Subcutaneous abdominal adipose tissue (tissue), 5 donors: ENCODE results near the gene CCDC18.
A peak's percentile ranks its signal among the peaks of the same experiment; 100 is the strongest.
"Not testable (repeated sequence)": the region's sequence is repeated elsewhere in the genome, so short reads cannot be mapped to it uniquely, and the experiment has no call there.

Experiments used
- H3K27ac ChIP-seq: one replicate; pipeline ENCODE4 v1.7.0; 2013; ENCODE audit warnings: low read depth, mild to moderate bottlenecking, inconsistent platforms, low read length, moderate library complexity
- H3K27me3 ChIP-seq, 5 donors: one replicate each; pipeline ENCODE4 v1.7.0; 2013; ENCODE audit warnings: low read length in 5 of 5, inconsistent platforms in 1 of 5; ENCODE audit not compliant: control insufficient read depth in 5 of 5, insufficient read depth in 4 of 5
- H3K36me3 ChIP-seq, 5 donors: one replicate each; pipeline ENCODE4 v1.7.0; 2013; ENCODE audit warnings: low read length in 5 of 5; ENCODE audit not compliant: control insufficient read depth in 5 of 5, insufficient read depth in 5 of 5
- H3K4me1 ChIP-seq, 5 donors: one replicate each; pipeline ENCODE4 v1.7.0; 2013; ENCODE audit warnings: low read length in 5 of 5, mild to moderate bottlenecking in 3 of 5, moderate library complexity in 1 of 5; ENCODE audit not compliant: control insufficient read depth in 5 of 5, insufficient read depth in 5 of 5
- H3K4me3 ChIP-seq, 5 donors: one replicate each; pipeline ENCODE4 v1.7.0; 2013; ENCODE audit warnings: low read length in 5 of 5, low read depth in 1 of 5
- H3K9ac ChIP-seq, 5 donors: one replicate each; pipeline ENCODE4 v1.7.0; 2013; ENCODE audit warnings: low read length in 5 of 5, mild to moderate bottlenecking in 4 of 5, moderate library complexity in 3 of 5
- H3K9me3 ChIP-seq, 5 donors: one replicate each; pipeline ENCODE4 v1.7.0; 2013; ENCODE audit warnings: low read length in 5 of 5; ENCODE audit not compliant: control insufficient read depth in 5 of 5
- donor health status: healthy.
- donor health status: healthy.
- donor health status: healthy.
- donor health status: healthy.
- donor health status: healthy.

Gene CCDC18

GRCh38 chr1:93277530-93277929 lies 97.0 kb downstream of the CCDC18 start:
- not testable (repeated sequence) for H3K4me1 ChIP-seq, H3K9me3 ChIP-seq, H3K4me3 ChIP-seq, H3K36me3 ChIP-seq, H3K27ac ChIP-seq, H3K27me3 ChIP-seq, H3K9ac ChIP-seq

- Histone ChIP-seq H3K27me3 (no peaks in the 10 kb centered on the region), H3K9me3 (peaks cover 0 to 6% (median 3%) of the 10 kb centered on the region in 5 donors), H3K4me1 (no peaks in the 10 kb centered on the region), H3K4me3 (no peak overlapping the region), H3K27ac (no peak overlapping the region), H3K36me3 (peaks cover 3 to 6% (median 4%) of the 10 kb centered on the region in 5 donors), H3K9ac (peak overlapping the region in 1 of 5 donors; percentile 20)
Measured at GRCh38 chr1:93283496-93283895, 103.0 kb downstream of the CCDC18 start.

DNA sequence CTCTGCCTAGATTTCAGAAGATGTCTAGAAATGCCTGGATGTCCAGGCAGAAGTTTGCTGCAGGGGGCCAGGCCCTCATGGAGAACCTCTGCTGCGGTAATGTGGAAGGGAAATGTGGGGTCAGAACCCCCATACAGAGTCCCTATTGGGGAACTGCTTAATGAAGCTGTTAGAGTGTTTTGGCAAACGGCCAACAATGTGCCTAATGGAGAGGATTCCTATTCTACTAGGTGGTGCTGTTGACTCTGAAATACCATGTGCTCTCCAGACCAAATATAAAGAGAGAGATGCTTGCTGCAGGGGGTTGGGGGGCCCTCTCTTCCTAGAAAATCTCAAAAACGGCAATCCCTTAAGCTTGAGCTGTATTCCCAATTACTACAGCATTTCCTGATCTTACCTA lies 108.0 kb downstream of the CCDC18 start:
- H3K4me3 ChIP-seq = no peak overlapping the region

GRCh38 chr1:93296555-93297154 lies 116.1 kb downstream of the CCDC18 start:
- no peak overlapping the region for H3K27ac ChIP-seq
- no peak overlapping the region for H3K9ac ChIP-seq

More for the DNA sequence above, 108.0 kb downstream of the CCDC18 start:
- no peak overlapping the region for H3K9ac ChIP-seq
- H3K4me1 ChIP-seq = no peaks in the 10 kb centered on the region
- no peaks in the 10 kb centered on the region for H3K27me3 ChIP-seq
- H3K27ac ChIP-seq = no peak overlapping the region
- peaks cover 0 to 13% (median 9%) of the 10 kb centered on the region in 5 donors for H3K36me3 ChIP-seq
- H3K9me3 ChIP-seq = no peaks in the 10 kb centered on the region

GRCh38 chr1:93301131-93301530 lies 120.6 kb downstream of the CCDC18 start:
- Histone ChIP-seq H3K27ac (no peak overlapping the region), H3K36me3 (peaks cover 0 to 3% (median 0%) of the 10 kb centered on the region in 5 donors), H3K9me3 (no peaks in the 10 kb centered on the region), H3K9ac (no peak overlapping the region), H3K27me3 (no peaks in the 10 kb centered on the region), H3K4me1 (peaks cover 0 to 3% (median 0%) of the 10 kb centered on the region in 5 donors), H3K4me3 (no peak overlapping the region)

More at GRCh38 chr1:93296555-93297154, 116.1 kb downstream of the CCDC18 start:
- no peaks in the 10 kb centered on the region for H3K4me1 ChIP-seq
- H3K36me3 ChIP-seq = peaks cover 0 to 3% (median 0%) of the 10 kb centered on the region in 5 donors
- H3K4me3 ChIP-seq = no peak overlapping the region
- no peaks in the 10 kb centered on the region for H3K9me3 ChIP-seq
- no peaks in the 10 kb centered on the region for H3K27me3 ChIP-seq

DNA sequence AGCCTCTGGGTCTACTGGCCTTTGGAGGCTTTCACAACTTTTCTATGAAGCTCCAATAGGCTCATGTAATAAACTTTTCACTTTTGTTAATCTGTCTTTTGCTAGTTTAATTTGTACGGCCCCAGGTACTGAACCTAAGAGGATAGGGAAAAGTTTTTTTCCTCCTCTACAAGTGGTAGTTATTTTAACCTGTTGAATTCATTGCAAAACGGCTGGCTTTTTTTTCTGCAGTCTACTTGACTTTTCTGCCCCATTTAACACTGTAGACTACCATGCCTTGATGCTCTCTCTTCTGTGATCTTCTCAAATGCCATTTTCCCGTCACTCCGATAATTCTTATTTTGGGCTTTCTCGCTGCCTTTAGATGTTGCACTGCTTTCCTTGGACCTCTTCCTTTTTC lies 121.6 kb downstream of the CCDC18 start:
- Histone ChIP-seq H3K9ac (no peak overlapping the region), H3K4me1 (peaks cover 0 to 3% (median 0%) of the 10 kb centered on the region in 5 donors), H3K36me3 (peaks cover 0 to 3% (median 0%) of the 10 kb centered on the region in 5 donors), H3K27ac (no peak overlapping the region), H3K4me3 (no peak overlapping the region), H3K9me3 (no peaks in the 10 kb centered on the region), H3K27me3 (no peaks in the 10 kb centered on the region)

- Histone ChIP-seq H3K9me3 (no peaks in the 10 kb centered on the region), H3K27me3 (no peaks in the 10 kb centered on the region), H3K4me3 (no peak overlapping the region), H3K4me1 (peaks cover 0 to 3% (median 0%) of the 10 kb centered on the region in 5 donors), H3K9ac (no peak overlapping the region), H3K36me3 (peaks cover 0 to 10% (median 0%) of the 10 kb centered on the region in 5 donors), H3K27ac (no peak overlapping the region)
Measured at GRCh38 chr1:93304716-93305138, 124.2 kb downstream of the CCDC18 start.

GRCh38 chr1:93306920-93307319 lies 126.4 kb downstream of the CCDC18 start:
- no peaks in the 10 kb centered on the region for H3K27me3 ChIP-seq
- H3K27ac ChIP-seq = no peak overlapping the region
- H3K4me1 ChIP-seq = peaks cover 0 to 3% (median 0%) of the 10 kb centered on the region in 5 donors
- H3K4me3 ChIP-seq = no peak overlapping the region
- peaks cover 0 to 10% (median 0%) of the 10 kb centered on the region in 5 donors for H3K36me3 ChIP-seq
- no peaks in the 10 kb centered on the region for H3K9me3 ChIP-seq
- H3K9ac ChIP-seq = peak overlapping the region in 1 of 5 donors; percentile 51

- Histone ChIP-seq H3K9ac (no peak overlapping the region), H3K27me3 (no peaks in the 10 kb centered on the region), H3K36me3 (peaks cover 0 to 6% (median 0%) of the 10 kb centered on the region in 5 donors), H3K9me3 (no peaks in the 10 kb centered on the region), H3K4me1 (no peaks in the 10 kb centered on the region), H3K4me3 (no peak overlapping the region), H3K27ac (no peak overlapping the region)
Measured at GRCh38 chr1:93313026-93313425, 132.5 kb downstream of the CCDC18 start.

GRCh38 chr1:93317207-93317606 lies 136.7 kb downstream of the CCDC18 start:
- H3K4me3 ChIP-seq = no peak overlapping the region
- no peak overlapping the region for H3K27ac ChIP-seq
- H3K9me3 ChIP-seq = no peaks in the 10 kb centered on the region
- H3K9ac ChIP-seq = no peak overlapping the region
- no peaks in the 10 kb centered on the region for H3K27me3 ChIP-seq
- H3K4me1 ChIP-seq = no peaks in the 10 kb centered on the region
- H3K36me3 ChIP-seq = no peaks in the 10 kb centered on the region
